Measurements from ENCODE around the gene KRT6B.
A peak's percentile ranks its signal among the peaks of the same experiment; 100 is the strongest.

GRCh38 chr12:52496590-52497071 is 44.7 kb upstream of the KRT6B start:
- TF ChIP-seq POLR2A (IDR thresholded peaks at IDR 0.05; ENCODE audit: borderline replicate concordance, extremely low read depth, insufficient read depth, insufficient read length) (no peak), CTCF (IDR thresholded peaks at IDR 0.05 in 2 of 3, conservative IDR thresholded peaks at IDR 0.05 in 1 of 3; ENCODE audit: borderline replicate concordance in 1 of 3, insufficient read depth in 1 of 3, low read depth in 2 of 3, low read length in 2 of 3) (no peak), SP1 (IDR thresholded peaks at IDR 0.05; ENCODE audit: low read depth) (peak; percentile 70), REST (IDR thresholded peaks at IDR 0.05; ENCODE audit: low read depth) (no peak), ATF3 (IDR thresholded peaks at IDR 0.05) (no peak), ELF1 (IDR thresholded peaks at IDR 0.05; ENCODE audit: borderline replicate concordance, low read depth) (no peak), EZH2 (IDR thresholded peaks at IDR 0.05) (no peak), ZNF274 (IDR thresholded peaks at IDR 0.05; ENCODE audit: low read depth, low read length) (no peak), TCF7L2 (IDR thresholded peaks at IDR 0.05; ENCODE audit: borderline replicate concordance, extremely low read depth, insufficient read depth, insufficient read length) (peak; percentile 31), EGR1 (IDR thresholded peaks at IDR 0.05; ENCODE audit: low read depth) (no peak), SRF (IDR thresholded peaks at IDR 0.05; ENCODE audit: low read depth) (no peak), RAD21 (IDR thresholded peaks at IDR 0.05; ENCODE audit: low read depth) (no peak), ZFX (IDR thresholded peaks at IDR 0.05) (no peak)
